Small intestine (tissue), 7 donors: ENCODE data around the gene TRPC3. TPM values are rescaled to one million over a fixed set of nuclear protein-coding genes. Genes with fewer than 3 reads are reported as not detected.

ENCODE experiments used
- DNase-seq, 2 donors: peaks; one replicate each; pipeline versions ENCODE4 v3.0.0 to v3.0.0-alpha.2; 2013
- FAIRE-seq: peaks from 2 replicates; lab custom pipeline; 2012; peaks lifted over from hg19 to GRCh38; lab: Jason Lieb, UNC
- H3K27ac ChIP-seq, 3 donors: one replicate each; pipeline ENCODE4 v1.5.1; 2013; ENCODE audit warnings: low read length in 2 of 3, mild to moderate bottlenecking in 2 of 3, control low read depth in 1 of 3, inconsistent platforms in 1 of 3, low read depth in 1 of 3, moderate library complexity in 1 of 3
- H3K27me3 ChIP-seq, 3 donors: one replicate each; pipeline ENCODE4 v1.6.1; 2013; ENCODE audit warnings: low read length in 3 of 3, inconsistent platforms in 1 of 3; ENCODE audit not compliant: control insufficient read depth in 3 of 3, insufficient read depth in 3 of 3
- H3K36me3 ChIP-seq, 3 donors: one replicate each; pipeline ENCODE4 v1.6.1; 2013; ENCODE audit warnings: low read length in 3 of 3, inconsistent platforms in 1 of 3, low read depth in 1 of 3, mild to moderate bottlenecking in 1 of 3, moderate library complexity in 1 of 3; ENCODE audit not compliant: control insufficient read depth in 3 of 3, insufficient read depth in 2 of 3
- H3K4me1 ChIP-seq, 3 donors: one replicate each; pipeline ENCODE4 v1.6.1; 2013; ENCODE audit warnings: low read length in 2 of 3, inconsistent platforms in 1 of 3, low read depth in 1 of 3, mild to moderate bottlenecking in 1 of 3, moderate library complexity in 1 of 3; ENCODE audit not compliant: control insufficient read depth in 3 of 3, insufficient read depth in 2 of 3
- H3K4me3 ChIP-seq, 3 donors: one replicate each; pipeline ENCODE4 v1.5.1; 2013; ENCODE audit warnings: low read length in 3 of 3, control low read depth in 1 of 3, inconsistent platforms in 1 of 3, low read depth in 1 of 3, mild to moderate bottlenecking in 1 of 3, moderate library complexity in 1 of 3
- H3K9me3 ChIP-seq, 2 donors: one replicate each; pipeline ENCODE4 v1.6.1; 2013; ENCODE audit warnings: low read depth in 1 of 2, low read length in 1 of 2; ENCODE audit not compliant: control insufficient read depth in 2 of 2, insufficient read depth in 1 of 2
- WGBS, 3 donors: extraction: QIAGEN DNeasy Blood & Tissue Kit; methylation state at CpG; one replicate each; pipeline ENCODE4 v1.1.7; 2013; 5-methylcytosine and 5-hydroxymethylcytosine counted together
- polyA plus RNA-seq, 4 donors: library from polyadenylated mRNA; stranded (reverse) in 3 of 4; unstranded in 1 of 4; fragments of 200-250 nt in 3 of 4; fragments of 120-200 nt in 1 of 4; gene quantifications; one replicate each; pipeline versions ENCODE4 v1.2.1 to v1.2.3, GENCODE V29; 2013
- donor health status: healthy with polysubstance abuse.
- donor health status: control.
- donor health status: control.
- donor health status: Bipolar disorder and iron deficiency.
- donor health status: healthy.

Gene TRPC3
- polyA plus RNA-seq, 4 donors, result 0.09 to 0.72 (median 0.22) TPM; not detected in 1

GRCh38 chr4:121980643-121981042, 28.8 kb upstream of the TRPC3 start:
- Histone ChIP-seq H3K9me3 (no peaks in the 10 kb centered on the region), H3K4me3 (no peak overlapping the region), H3K27ac (no peak overlapping the region), H3K4me1 (no peaks in the 10 kb centered on the region), H3K27me3 (peaks cover 0 to 3% (median 0%) of the 10 kb centered on the region in 3 donors), H3K36me3 (no peaks in the 10 kb centered on the region)
- FAIRE-seq (no peak), DNase-seq (no peak)
- WGBS, 3 donors, result 63 to 76% (median 71%) methylated on average over 3 of the region's 3 CpGs

GRCh38 chr4:121978172-121978516, 26.3 kb upstream of the TRPC3 start:
- no peak for FAIRE-seq
- no peaks in the 10 kb centered on the region for H3K36me3 ChIP-seq
- no peak overlapping the region for H3K4me3 ChIP-seq
- peaks cover 0 to 3% (median 0%) of the 10 kb centered on the region in 3 donors for H3K27me3 ChIP-seq
- peak in 1 of 2 donors; percentile 5 for DNase-seq
- 73 to 89% (median 76%) methylated on average over 2 of the region's 2 CpGs for WGBS, 3 donors
- no peak overlapping the region for H3K27ac ChIP-seq
- H3K4me1 ChIP-seq, result no peaks in the 10 kb centered on the region
- no peaks in the 10 kb centered on the region for H3K9me3 ChIP-seq

- H3K4me1 ChIP-seq, result no peaks in the 10 kb centered on the region
- H3K4me3 ChIP-seq, result no peak overlapping the region
- no peaks in the 10 kb centered on the region for H3K9me3 ChIP-seq
- no peak overlapping the region for H3K27ac ChIP-seq
- 40 to 63% (median 46%) methylated on average over 9 of the region's 9 CpGs for WGBS, 3 donors
- no peak for FAIRE-seq
- H3K36me3 ChIP-seq, result no peaks in the 10 kb centered on the region
- peak in 1 of 2 donors; percentile 12 for DNase-seq
- peaks cover 0 to 3% (median 0%) of the 10 kb centered on the region in 3 donors for H3K27me3 ChIP-seq
Measured at GRCh38 chr4:121977251-121978171, 25.7 kb upstream of the TRPC3 start.

- 57 to 68% (median 66%) methylated on average over 2 of the region's 2 CpGs for WGBS, 3 donors
- FAIRE-seq, result no peak
Measured at GRCh38 chr4:121975784-121976183, 23.9 kb upstream of the TRPC3 start.

GRCh38 chr4:121973816-121974215, 22.0 kb upstream of the TRPC3 start:
- DNase-seq, result no peak
- 74 to 79% (median 78%) methylated on average over 4 of the region's 4 CpGs for WGBS, 3 donors

More at GRCh38 chr4:121975784-121976183, 23.9 kb upstream of the TRPC3 start:
- Histone ChIP-seq H3K36me3 (no peaks in the 10 kb centered on the region), H3K27ac (no peak overlapping the region), H3K4me1 (no peaks in the 10 kb centered on the region), H3K9me3 (no peaks in the 10 kb centered on the region), H3K4me3 (no peak overlapping the region), H3K27me3 (peaks cover 0 to 3% (median 0%) of the 10 kb centered on the region in 3 donors)
- no peak for DNase-seq

GRCh38 chr4:121968859-121969258, 17.0 kb upstream of the TRPC3 start:
- Histone ChIP-seq H3K4me1 (no peaks in the 10 kb centered on the region), H3K36me3 (no peaks in the 10 kb centered on the region), H3K27ac (no peak overlapping the region), H3K9me3 (no peaks in the 10 kb centered on the region), H3K4me3 (no peak overlapping the region), H3K27me3 (peaks cover 0 to 3% (median 0%) of the 10 kb centered on the region in 3 donors)
- no peak for DNase-seq
- FAIRE-seq, result no peak
- 32 to 59% (median 33%) methylated on average over 1 of the region's 1 CpG for WGBS, 3 donors

More at GRCh38 chr4:121973816-121974215, 22.0 kb upstream of the TRPC3 start:
- Histone ChIP-seq H3K27ac (no peak overlapping the region), H3K4me1 (no peaks in the 10 kb centered on the region), H3K9me3 (no peaks in the 10 kb centered on the region), H3K27me3 (peaks cover 0 to 3% (median 3%) of the 10 kb centered on the region in 3 donors), H3K36me3 (no peaks in the 10 kb centered on the region), H3K4me3 (no peak overlapping the region)
- no peak for FAIRE-seq

GRCh38 chr4:121964958-121965357, 13.1 kb upstream of the TRPC3 start:
- Histone ChIP-seq H3K4me3 (no peak overlapping the region), H3K27me3 (no peaks in the 10 kb centered on the region), H3K9me3 (no peaks in the 10 kb centered on the region), H3K27ac (no peak overlapping the region), H3K36me3 (no peaks in the 10 kb centered on the region), H3K4me1 (no peaks in the 10 kb centered on the region)
- FAIRE-seq, result no peak
- WGBS, 3 donors, result 88 to 99% (median 93%) methylated on average over 1 of the region's 1 CpG
- DNase-seq, result no peak

GRCh38 chr4:121960818-121961217, 9.0 kb upstream of the TRPC3 start:
- no peak for FAIRE-seq
- 70 to 77% (median 73%) methylated on average over 1 of the region's 1 CpG for WGBS, 3 donors

More at GRCh38 chr4:121960818-121961217, 9.0 kb upstream of the TRPC3 start:
- no peak overlapping the region for H3K27ac ChIP-seq
- no peaks in the 10 kb centered on the region for H3K36me3 ChIP-seq
- DNase-seq, result no peak
- peaks cover 0 to 8% of the 10 kb centered on the region in 2 donors for H3K9me3 ChIP-seq
- H3K4me3 ChIP-seq, result no peak overlapping the region
- H3K4me1 ChIP-seq, result no peaks in the 10 kb centered on the region
- H3K27me3 ChIP-seq, result no peaks in the 10 kb centered on the region
